HEK293 (cell line): ENCODE data around the gene HJURP.

ENCODE experiments used
- CTCF ChIA-PET: fragments of 350-600 bp; formaldehyde crosslinking; extraction: SDS; loops from one replicate; lab custom pipeline; 2021; ENCODE audit warnings: antibody characterized with exemption; lab: Yijun Ruan, JAX
- POLR2A ChIA-PET: fragments of 300-600 bp; formaldehyde crosslinking; extraction: SDS; loops from one replicate; lab custom pipeline; 2020; ENCODE audit warnings: antibody characterized with exemption, inconsistent platforms; lab: Yijun Ruan, JAX
- H3K27ac ChIP-seq: fragments of 200-500 bp; sonication (Bioruptor generic); 2 replicates; pipeline ENCODE4 v1.5.1; 2014; ENCODE audit warnings: low read depth, low read length, control low read depth, inconsistent platforms; ENCODE audit errors: extremely low read depth
- H3K36me3 ChIP-seq, 2 experiments: fragments of 200-500 bp in 1 of 2; sonication (Bioruptor generic) in 1 of 2; 1 replicate in 1 of 2; 2 replicates in 1 of 2; pipeline ENCODE4 v1.5.1; 2014 to 2017; ENCODE audit warnings: inconsistent platforms in 2 of 2, low read length in 2 of 2; ENCODE audit not compliant: control insufficient read depth in 2 of 2, insufficient read depth in 1 of 2
- H3K4me1 ChIP-seq: fragments of 200-500 bp; sonication (Bioruptor generic); 2 replicates; pipeline ENCODE4 v1.5.1; 2014; ENCODE audit warnings: mild to moderate bottlenecking, low read length, inconsistent platforms; ENCODE audit not compliant: control insufficient read depth, insufficient read depth
- H3K4me3 ChIP-seq: 2 replicates; pipeline ENCODE4 v1.5.1; 2011; ENCODE audit warnings: low read depth, mild to moderate bottlenecking, control low read depth, low read length, moderate library complexity
- H3K9me3 ChIP-seq: fragments of 200-500 bp; sonication (Bioruptor generic); 2 replicates; pipeline ENCODE4 v1.5.1; 2014; ENCODE audit warnings: low read depth, low read length, inconsistent platforms; ENCODE audit not compliant: control insufficient read depth, insufficient read depth
- BCL11B ChIP-seq: fragments of 450-650 bp; formaldehyde crosslinking; IDR thresholded peaks from 2 replicates; pipeline ENCODE4 v1.5.1; 2016; ENCODE audit warnings: low read depth, missing biosample characterization, missing genetic modification characterization
- GLI2 ChIP-seq: fragments of 450-650 bp; formaldehyde crosslinking; IDR thresholded peaks from 2 replicates; pipeline ENCODE4; 2017; ENCODE audit warnings: missing biosample characterization, missing genetic modification characterization, low read depth, borderline replicate concordance
- KLF7 ChIP-seq: fragments of 450-650 bp; formaldehyde crosslinking; IDR thresholded peaks from 2 replicates; pipeline ENCODE4 v1.5.1; 2016; ENCODE audit warnings: missing biosample characterization, missing genetic modification characterization, borderline replicate concordance
- WT1 ChIP-seq: fragments of 450-650 bp; formaldehyde crosslinking; IDR thresholded peaks from 2 replicates; pipeline ENCODE4 v1.5.1; 2016; ENCODE audit warnings: missing biosample characterization, missing genetic modification characterization
- YY1 ChIP-seq: fragments of 450-650 bp; formaldehyde crosslinking; IDR thresholded peaks from 2 replicates; pipeline ENCODE4 v1.5.1; 2018; ENCODE audit warnings: missing biosample characterization, missing genetic modification characterization
- ZBTB8A ChIP-seq: fragments of 450-650 bp; formaldehyde crosslinking; IDR thresholded peaks from 2 replicates; pipeline ENCODE4 v1.5.1; 2016; ENCODE audit warnings: missing biosample characterization, missing genetic modification characterization
- ZNF138 ChIP-seq: fragments of 450-650 bp; formaldehyde crosslinking; IDR thresholded peaks from 2 replicates; pipeline ENCODE4 v1.5.1; 2016; ENCODE audit warnings: missing biosample characterization, missing genetic modification characterization, borderline replicate concordance
- ZNF221 ChIP-seq: fragments of 450-650 bp; formaldehyde crosslinking; IDR thresholded peaks from 2 replicates; pipeline ENCODE4 v1.5.1; 2017; ENCODE audit warnings: missing biosample characterization, missing genetic modification characterization, borderline replicate concordance
- ZNF324 ChIP-seq: fragments of 450-650 bp; formaldehyde crosslinking; IDR thresholded peaks from 2 replicates; pipeline ENCODE4 v1.5.1; 2016; ENCODE audit warnings: missing biosample characterization, missing genetic modification characterization
- ZNF37A ChIP-seq: fragments of 450-650 bp; IDR thresholded peaks from 2 replicates; pipeline ENCODE4 v1.5.1; 2018; ENCODE audit warnings: missing biosample characterization, missing genetic modification characterization
- ZNF514 ChIP-seq: fragments of 450-650 bp; formaldehyde crosslinking; IDR thresholded peaks from 2 replicates; pipeline ENCODE4 v1.5.1; 2016; ENCODE audit warnings: missing biosample characterization, missing genetic modification characterization
- ZNF529 ChIP-seq: fragments of 450-650 bp; formaldehyde crosslinking; IDR thresholded peaks from 2 replicates; pipeline ENCODE4 v1.5.1; 2017; ENCODE audit warnings: missing genetic modification characterization, missing biosample characterization; ENCODE audit not compliant: insufficient replicate concordance
- ZNF549 ChIP-seq: fragments of 450-650 bp; IDR thresholded peaks from 2 replicates; pipeline ENCODE4 v1.5.1; 2018; ENCODE audit warnings: missing biosample characterization, missing genetic modification characterization, mild to moderate bottlenecking, inconsistent platforms, moderate library complexity
- ZNF561 ChIP-seq: fragments of 450-650 bp; IDR thresholded peaks from 2 replicates; pipeline ENCODE4 v1.5.1; 2018; ENCODE audit warnings: missing biosample characterization, missing genetic modification characterization, borderline replicate concordance
- ZNF707 ChIP-seq: fragments of 450-650 bp; formaldehyde crosslinking; IDR thresholded peaks from 2 replicates; pipeline ENCODE4 v1.5.1; 2016; ENCODE audit warnings: missing biosample characterization, missing genetic modification characterization
- ZNF768 ChIP-seq: fragments of 450-650 bp; formaldehyde crosslinking; IDR thresholded peaks from 2 replicates; pipeline ENCODE4 v1.5.1; 2018; ENCODE audit warnings: missing biosample characterization, mild to moderate bottlenecking, missing genetic modification characterization
- TF ChIP-seq, protein P1 (sequence below): fragments of 450-650 bp; formaldehyde crosslinking; IDR thresholded peaks from 2 replicates; pipeline ENCODE4 v1.5.1; 2016; ENCODE audit warnings: missing biosample characterization, missing genetic modification characterization
- TF ChIP-seq, protein P2 (sequence below): fragments of 450-650 bp; formaldehyde crosslinking; IDR thresholded peaks from 2 replicates; pipeline ENCODE4 v1.5.0; 2017; ENCODE audit warnings: missing biosample characterization, missing genetic modification characterization, borderline replicate concordance
- TF ChIP-seq, protein P3 (sequence below): fragments of 450-650 bp; formaldehyde crosslinking; IDR thresholded peaks from 2 replicates; pipeline ENCODE4 v1.5.1; 2016; ENCODE audit warnings: missing biosample characterization, missing genetic modification characterization
- TF ChIP-seq, protein P4 (sequence below): fragments of 450-650 bp; formaldehyde crosslinking; IDR thresholded peaks from 2 replicates; pipeline ENCODE4 v1.5.1; 2016; ENCODE audit warnings: missing biosample characterization, missing genetic modification characterization
- TF ChIP-seq, protein P5 (sequence below): fragments of 450-650 bp; formaldehyde crosslinking; IDR thresholded peaks from 2 replicates; pipeline ENCODE4 v1.5.1; 2017; ENCODE audit warnings: missing biosample characterization, missing genetic modification characterization
- TF ChIP-seq, protein P6 (sequence below): fragments of 450-650 bp; formaldehyde crosslinking; IDR thresholded peaks from 2 replicates; pipeline ENCODE4 v1.5.1; 2016; ENCODE audit warnings: missing biosample characterization, missing genetic modification characterization

Gene HJURP

DNA sequence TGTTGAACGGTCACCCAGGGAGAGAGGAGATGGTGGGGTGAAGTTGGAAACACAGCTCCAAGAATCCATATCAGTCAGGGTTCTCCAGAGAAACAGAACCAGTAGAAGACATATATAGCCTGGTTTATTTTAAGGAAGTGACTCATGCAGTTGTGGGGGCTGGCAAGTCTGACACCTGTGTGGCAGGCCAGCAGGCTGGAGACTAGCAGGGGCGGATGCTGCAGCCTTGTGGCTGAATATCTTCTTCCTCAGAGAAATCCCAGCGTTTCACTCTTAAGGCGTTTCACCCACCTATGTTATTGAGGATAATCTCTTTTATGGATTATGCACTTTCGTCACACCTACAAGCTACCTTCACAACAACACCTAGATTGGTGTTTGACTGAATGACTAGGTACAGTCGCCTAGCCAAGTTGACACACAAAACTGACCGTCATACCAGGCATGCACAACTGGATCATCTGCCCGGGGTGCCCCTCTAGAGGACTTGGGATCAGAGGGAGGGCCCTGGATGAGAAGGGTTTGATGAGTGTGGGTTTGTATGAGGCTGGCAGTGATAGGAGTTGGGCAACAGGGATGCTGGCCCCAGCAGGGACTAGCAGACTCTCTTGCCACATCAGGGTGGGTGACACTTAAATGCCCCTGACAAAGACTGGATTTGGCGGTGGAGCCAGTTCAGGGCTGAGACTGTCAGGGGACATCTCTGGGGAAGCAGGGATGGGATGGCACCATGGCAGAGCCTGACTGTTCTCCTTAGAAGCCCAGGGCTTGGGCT lies 52.8 kb downstream of the HJURP start:
- TF ChIP-seq, protein P1, sequence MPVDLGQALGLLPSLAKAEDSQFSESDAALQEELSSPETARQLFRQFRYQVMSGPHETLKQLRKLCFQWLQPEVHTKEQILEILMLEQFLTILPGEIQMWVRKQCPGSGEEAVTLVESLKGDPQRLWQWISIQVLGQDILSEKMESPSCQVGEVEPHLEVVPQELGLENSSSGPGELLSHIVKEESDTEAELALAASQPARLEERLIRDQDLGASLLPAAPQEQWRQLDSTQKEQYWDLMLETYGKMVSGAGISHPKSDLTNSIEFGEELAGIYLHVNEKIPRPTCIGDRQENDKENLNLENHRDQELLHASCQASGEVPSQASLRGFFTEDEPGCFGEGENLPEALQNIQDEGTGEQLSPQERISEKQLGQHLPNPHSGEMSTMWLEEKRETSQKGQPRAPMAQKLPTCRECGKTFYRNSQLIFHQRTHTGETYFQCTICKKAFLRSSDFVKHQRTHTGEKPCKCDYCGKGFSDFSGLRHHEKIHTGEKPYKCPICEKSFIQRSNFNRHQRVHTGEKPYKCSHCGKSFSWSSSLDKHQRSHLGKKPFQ, result no peak
- no peak for TF ChIP-seq ZBTB8A (tag by site-specific recombination)
- TF ChIP-seq ZNF37A, result no peak
- TF ChIP-seq, all 188 proteins: peak for 0
- Histone ChIP-seq H3K9me3 (no peaks in the 10 kb centered on the region), H3K4me3 (no peak overlapping the region), H3K4me1 (no peaks in the 10 kb centered on the region), H3K27ac (no peak overlapping the region), H3K36me3 (no peaks in the 10 kb centered on the region)
- ChIA-PET CTCF (no interaction called here), POLR2A (no interaction called here)

DNA sequence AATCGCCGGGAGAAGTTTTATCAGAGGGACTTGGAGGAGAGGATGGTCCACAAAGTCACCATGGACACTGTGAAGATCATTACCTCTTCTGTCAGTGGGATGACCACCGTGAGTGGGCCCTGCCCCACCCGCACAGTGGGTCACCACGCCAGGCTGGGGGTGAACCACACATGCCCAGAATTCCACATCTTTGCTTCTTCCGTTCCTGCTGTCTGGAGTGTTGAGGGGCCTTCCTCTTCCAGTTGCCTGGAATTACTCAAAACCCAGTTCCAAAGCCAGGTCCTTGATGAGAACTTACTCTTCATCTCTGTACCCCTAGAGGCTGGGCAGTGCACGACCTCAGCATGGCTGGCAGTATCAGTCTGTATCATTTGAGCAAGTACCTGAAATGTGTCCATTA lies 54.1 kb downstream of the HJURP start:
- POLR2A ChIA-PET, result no interaction called here
- no peaks in the 10 kb centered on the region for H3K4me1 ChIP-seq
- H3K9me3 ChIP-seq, result no peaks in the 10 kb centered on the region
- H3K4me3 ChIP-seq, result no peak overlapping the region
- no peaks in the 10 kb centered on the region for H3K36me3 ChIP-seq
- no peak overlapping the region for H3K27ac ChIP-seq
- TF ChIP-seq ZNF324 (tag by site-specific recombination) (no peak), GLI2 (tag by site-specific recombination) (no peak), ZNF529 (tag by site-specific recombination) (no peak), WT1 (no peak), ZNF514 (no peak)
- CTCF ChIA-PET, result no interaction called here

DNA sequence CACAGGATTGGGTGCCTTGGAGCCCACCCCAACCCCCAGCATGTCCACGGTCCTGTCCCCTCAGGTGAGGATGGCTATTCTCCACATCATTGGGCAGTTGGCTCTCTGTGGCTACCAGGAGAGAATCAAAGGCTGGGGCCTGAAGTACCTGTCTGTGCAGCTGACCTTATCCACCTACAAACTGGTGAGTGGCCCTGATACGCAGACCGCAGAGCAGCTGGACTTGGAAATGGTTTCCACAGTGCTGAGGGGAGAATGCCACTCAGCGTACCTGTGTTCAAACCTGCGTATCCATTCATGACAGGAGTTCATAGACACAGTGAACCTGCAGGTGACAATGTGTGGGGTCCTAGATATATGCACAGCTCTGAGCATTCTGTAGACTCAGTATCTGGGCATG lies 54.6 kb downstream of the HJURP start:
- Histone ChIP-seq H3K9me3 (no peaks in the 10 kb centered on the region), H3K4me3 (no peak overlapping the region), H3K27ac (no peak overlapping the region), H3K36me3 (no peaks in the 10 kb centered on the region), H3K4me1 (no peaks in the 10 kb centered on the region)
- ChIA-PET POLR2A (no interaction called here), CTCF (no interaction called here)
- TF ChIP-seq, protein P2, sequence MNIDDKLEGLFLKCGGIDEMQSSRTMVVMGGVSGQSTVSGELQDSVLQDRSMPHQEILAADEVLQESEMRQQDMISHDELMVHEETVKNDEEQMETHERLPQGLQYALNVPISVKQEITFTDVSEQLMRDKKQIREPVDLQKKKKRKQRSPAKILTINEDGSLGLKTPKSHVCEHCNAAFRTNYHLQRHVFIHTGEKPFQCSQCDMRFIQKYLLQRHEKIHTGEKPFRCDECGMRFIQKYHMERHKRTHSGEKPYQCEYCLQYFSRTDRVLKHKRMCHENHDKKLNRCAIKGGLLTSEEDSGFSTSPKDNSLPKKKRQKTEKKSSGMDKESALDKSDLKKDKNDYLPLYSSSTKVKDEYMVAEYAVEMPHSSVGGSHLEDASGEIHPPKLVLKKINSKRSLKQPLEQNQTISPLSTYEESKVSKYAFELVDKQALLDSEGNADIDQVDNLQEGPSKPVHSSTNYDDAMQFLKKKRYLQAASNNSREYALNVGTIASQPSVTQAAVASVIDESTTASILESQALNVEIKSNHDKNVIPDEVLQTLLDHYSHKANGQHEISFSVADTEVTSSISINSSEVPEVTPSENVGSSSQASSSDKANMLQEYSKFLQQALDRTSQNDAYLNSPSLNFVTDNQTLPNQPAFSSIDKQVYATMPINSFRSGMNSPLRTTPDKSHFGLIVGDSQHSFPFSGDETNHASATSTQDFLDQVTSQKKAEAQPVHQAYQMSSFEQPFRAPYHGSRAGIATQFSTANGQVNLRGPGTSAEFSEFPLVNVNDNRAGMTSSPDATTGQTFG (tag by site-specific recombination), result no peak
- TF ChIP-seq YY1 (tag by site-specific recombination) (no peak), KLF7 (tag by site-specific recombination) (no peak), ZNF707 (tag by site-specific recombination) (no peak), ZNF768 (tag by site-specific recombination) (no peak), ZNF138 (no peak), ZNF561 (tag by site-specific recombination) (no peak), ZNF221 (tag by site-specific recombination) (no peak), ZNF549 (tag by site-specific recombination) (no peak), BCL11B (no peak)
- TF ChIP-seq, protein P3, sequence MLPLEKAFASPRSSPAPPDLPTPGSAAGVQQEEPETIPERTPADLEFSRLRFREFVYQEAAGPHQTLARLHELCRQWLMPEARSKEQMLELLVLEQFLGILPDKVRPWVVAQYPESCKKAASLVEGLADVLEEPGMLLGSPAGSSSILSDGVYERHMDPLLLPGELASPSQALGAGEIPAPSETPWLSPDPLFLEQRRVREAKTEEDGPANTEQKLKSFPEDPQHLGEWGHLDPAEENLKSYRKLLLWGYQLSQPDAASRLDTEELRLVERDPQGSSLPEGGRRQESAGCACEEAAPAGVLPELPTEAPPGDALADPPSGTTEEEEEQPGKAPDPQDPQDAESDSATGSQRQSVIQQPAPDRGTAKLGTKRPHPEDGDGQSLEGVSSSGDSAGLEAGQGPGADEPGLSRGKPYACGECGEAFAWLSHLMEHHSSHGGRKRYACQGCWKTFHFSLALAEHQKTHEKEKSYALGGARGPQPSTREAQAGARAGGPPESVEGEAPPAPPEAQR (tag by site-specific recombination), result no peak
- TF ChIP-seq, protein P4, sequence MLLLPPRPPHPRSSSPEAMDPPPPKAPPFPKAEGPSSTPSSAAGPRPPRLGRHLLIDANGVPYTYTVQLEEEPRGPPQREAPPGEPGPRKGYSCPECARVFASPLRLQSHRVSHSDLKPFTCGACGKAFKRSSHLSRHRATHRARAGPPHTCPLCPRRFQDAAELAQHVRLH, result no peak
- TF ChIP-seq, protein P5, sequence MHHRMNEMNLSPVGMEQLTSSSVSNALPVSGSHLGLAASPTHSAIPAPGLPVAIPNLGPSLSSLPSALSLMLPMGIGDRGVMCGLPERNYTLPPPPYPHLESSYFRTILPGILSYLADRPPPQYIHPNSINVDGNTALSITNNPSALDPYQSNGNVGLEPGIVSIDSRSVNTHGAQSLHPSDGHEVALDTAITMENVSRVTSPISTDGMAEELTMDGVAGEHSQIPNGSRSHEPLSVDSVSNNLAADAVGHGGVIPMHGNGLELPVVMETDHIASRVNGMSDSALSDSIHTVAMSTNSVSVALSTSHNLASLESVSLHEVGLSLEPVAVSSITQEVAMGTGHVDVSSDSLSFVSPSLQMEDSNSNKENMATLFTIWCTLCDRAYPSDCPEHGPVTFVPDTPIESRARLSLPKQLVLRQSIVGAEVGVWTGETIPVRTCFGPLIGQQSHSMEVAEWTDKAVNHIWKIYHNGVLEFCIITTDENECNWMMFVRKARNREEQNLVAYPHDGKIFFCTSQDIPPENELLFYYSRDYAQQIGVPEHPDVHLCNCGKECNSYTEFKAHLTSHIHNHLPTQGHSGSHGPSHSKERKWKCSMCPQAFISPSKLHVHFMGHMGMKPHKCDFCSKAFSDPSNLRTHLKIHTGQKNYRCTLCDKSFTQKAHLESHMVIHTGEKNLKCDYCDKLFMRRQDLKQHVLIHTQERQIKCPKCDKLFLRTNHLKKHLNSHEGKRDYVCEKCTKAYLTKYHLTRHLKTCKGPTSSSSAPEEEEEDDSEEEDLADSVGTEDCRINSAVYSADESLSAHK, result no peak
- TF ChIP-seq, protein P6, sequence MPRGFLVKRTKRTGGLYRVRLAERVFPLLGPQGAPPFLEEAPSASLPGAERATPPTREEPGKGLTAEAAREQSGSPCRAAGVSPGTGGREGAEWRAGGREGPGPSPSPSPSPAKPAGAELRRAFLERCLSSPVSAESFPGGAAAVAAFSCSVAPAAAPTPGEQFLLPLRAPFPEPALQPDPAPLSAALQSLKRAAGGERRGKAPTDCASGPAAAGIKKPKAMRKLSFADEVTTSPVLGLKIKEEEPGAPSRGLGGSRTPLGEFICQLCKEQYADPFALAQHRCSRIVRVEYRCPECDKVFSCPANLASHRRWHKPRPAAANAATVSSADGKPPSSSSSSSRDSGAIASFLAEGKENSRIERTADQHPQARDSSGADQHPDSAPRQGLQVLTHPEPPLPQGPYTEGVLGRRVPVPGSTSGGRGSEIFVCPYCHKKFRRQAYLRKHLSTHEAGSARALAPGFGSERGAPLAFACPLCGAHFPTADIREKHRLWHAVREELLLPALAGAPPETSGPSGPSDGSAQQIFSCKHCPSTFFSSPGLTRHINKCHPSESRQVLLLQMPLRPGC (tag by site-specific recombination), result no peak
